NT2/D1 (cell line): ENCODE measurements around the gene SIGLEC1.

ENCODE experiments used
- YY1 ChIP-seq: IDR thresholded peaks from 2 replicates; pipeline ENCODE4 v1.6.1; 2011; ENCODE audit not compliant: insufficient read length, insufficient read depth
- ZNF274 ChIP-seq: IDR thresholded peaks from 2 replicates; pipeline ENCODE4 v1.6.1; 2011; ENCODE audit warnings: mild to moderate bottlenecking, low read depth, low read length

GRCh38 chr20:3760655-3761348, 48.4 kb upstream of the SIGLEC1 start:
- TF ChIP-seq YY1 (no peak), ZNF274 (no peak)
